GM12872 (cell line): ENCODE results near the gene AGO3.

Experiments used
- CTCF ChIP-seq: IDR thresholded peaks from 3 replicates; pipeline ENCODE4 v1.5.1; 2011; ENCODE audit warnings: low read depth, mild to moderate bottlenecking, low read length, moderate library complexity; ENCODE audit not compliant: insufficient read depth

The AGO3 gene

GRCh38 chr1:35929730-35930592, 944 bp upstream of the AGO3 start:
- no peak for TF ChIP-seq CTCF

GRCh38 chr1:35931446-35932157, 697 bp downstream of the AGO3 start:
- TF ChIP-seq CTCF = no peak

GRCh38 chr1:35932158-35932636, 1.3 kb downstream of the AGO3 start:
- no peak for TF ChIP-seq CTCF

GRCh38 chr1:35932941-35933340, 2.0 kb downstream of the AGO3 start:
- TF ChIP-seq CTCF = no peak

- TF ChIP-seq CTCF = no peak
These were observed 4.8 kb downstream of the AGO3 start for GRCh38 chr1:35935442-35936388.

GRCh38 chr1:35936838-35937237, 5.9 kb downstream of the AGO3 start:
- TF ChIP-seq CTCF = no peak
